Measurements from ENCODE around the gene PITPNC1. TPM values are rescaled to one million over a fixed set of nuclear protein-coding genes. Genes with fewer than 3 reads are reported as not detected.

PITPNC1 gene
- polyA plus RNA-seq, 1 of the 3 experiments (the other 2 are of a cell fraction): 18.4 TPM

- TF ChIP-seq IRF3 (IDR thresholded peaks at IDR 0.05; ENCODE audit: low read depth, low read length): no peak
- no peak for TF ChIP-seq CHD2 (IDR thresholded peaks at IDR 0.05; ENCODE audit: low read length, partially characterized antibody)
- 0 out of 2 replicates have a peak, but pooled peaks have one; percentile 18 for TF ChIP-seq MEF2A (IDR thresholded peaks at IDR 0.05; ENCODE audit: borderline replicate concordance, low read depth)
- no peak for TF ChIP-seq YY1 (IDR thresholded peaks at IDR 0.05; ENCODE audit: low read depth)
- no peak for TF ChIP-seq USF1 (IDR thresholded peaks at IDR 0.05; ENCODE audit: borderline replicate concordance, low read depth)
- no peak for TF ChIP-seq ELF1 (IDR thresholded peaks at IDR 0.05)
- TF ChIP-seq TEAD4 (IDR thresholded peaks at IDR 0.05; ENCODE audit: borderline replicate concordance, insufficient read depth): no peak
- TF ChIP-seq FOXJ3 (CRISPR knock-in tag; IDR thresholded peaks at IDR 0.05): no peak
- no peak for TF ChIP-seq PBX3 (IDR thresholded peaks at IDR 0.05)
- no peak for TF ChIP-seq EZH2phosphoT487 (IDR thresholded peaks at IDR 0.05; ENCODE audit: borderline replicate concordance, low read depth)
- no peak for TF ChIP-seq GATA2 (CRISPR knock-in tag; IDR thresholded peaks at IDR 0.05)
- peak; percentile 14; the same call in 1 of the 2 replicates for TF ChIP-seq RAD21 (IDR thresholded peaks at IDR 0.05; ENCODE audit: low read length)
Observed at GRCh38 chr17:67377488-67378453, 690 bp downstream of the PITPNC1 start (continued).

- ChIA-PET POLR2A (interaction anchor here (0.7 to 3.3 kb wide), 8 partner anchors 91 to 339 kb away, joined by 3 to 17 read pairs (median 5); partner anchors contain the start of gene NOL11), CTCF (interaction anchor here (0.6 to 10.1 kb wide), 103 partner anchors 10 to 1489 kb away, joined by 3 to 284 read pairs (median 5); partner anchors contain the start of genes NOL11 and PSMD12)
- H3K36me3 ChIP-seq (replicated peaks in 1 of 2; ENCODE audit: control insufficient read depth in 1 of 2, insufficient read depth in 2 of 2, low read length in 1 of 2): no peaks in the 10 kb centered on the region
- no peaks in the 10 kb centered on the region for H3K9me2 ChIP-seq
- H3K27ac ChIP-seq (ENCODE audit: low read depth in 2 of 2, low read length in 1 of 2): peak overlapping the region; percentile 97 to 98
- H3K4me1 ChIP-seq (ENCODE audit: control insufficient read depth in 1 of 2, insufficient read depth in 2 of 2, low read depth in 1 of 2, low read length in 1 of 2): peaks cover 16 to 21% of the 10 kb centered on the region in 2 experiments; a peak in 3 of 4 replicates
- peak overlapping the region; percentile 72 for H2AFZ ChIP-seq (ENCODE audit: low read depth)
- H3K79me2 ChIP-seq (ENCODE audit: insufficient read depth): peaks cover 40% of the 10 kb centered on the region
- peak overlapping the region; percentile 97 for H3K4me2 ChIP-seq
- WGBS (ENCODE audit: low lambda C conversion rate): 2% methylated on average over 33 of the region's 72 CpGs
- no peaks in the 10 kb centered on the region for H4K20me1 ChIP-seq (ENCODE audit: insufficient read depth)
- H3K4me3 ChIP-seq (ENCODE audit: low read depth in 2 of 2, low read length in 1 of 2): peak overlapping the region; percentile 74 to 95
- H3K27me3 ChIP-seq (ENCODE audit: insufficient read depth): no peaks in the 10 kb centered on the region
- H3K9me3 ChIP-seq: no peaks in the 10 kb centered on the region
- H3K9ac ChIP-seq: peak overlapping the region; percentile 85
- DNase-seq: peak; percentile 94
- peaks cover 22% of the 10 kb centered on the region for H3F3A ChIP-seq (replicated peaks; ENCODE audit: insufficient read depth)
- TF ChIP-seq NFIC (IDR thresholded peaks at IDR 0.05; ENCODE audit: borderline replicate concordance) (no peak), RCOR1 (IDR thresholded peaks at IDR 0.05; ENCODE audit: low read length) (peak; percentile 55; the same call in 1 of the 2 replicates), TAF1 (IDR thresholded peaks at IDR 0.05; ENCODE audit: borderline replicate concordance, low read depth, low read length) (no peak), NRF1 (IDR thresholded peaks at IDR 0.05; ENCODE audit: low read depth, low read length) (no peak), RFX5 (IDR thresholded peaks at IDR 0.05; ENCODE audit: low read length) (no peak), SIN3A (IDR thresholded peaks at IDR 0.05; ENCODE audit: borderline replicate concordance, low read depth, low read length) (peak; percentile 33; the same call in 1 of the 2 replicates), RAD21 (IDR thresholded peaks at IDR 0.05; ENCODE audit: low read length) (peak; percentile 75), POLR2AphosphoS5 (IDR thresholded peaks at IDR 0.05; ENCODE audit: low read depth, low read length) (peak; percentile 44; the same call in 1 of the 2 replicates), EP300 (IDR thresholded peaks at IDR 0.05; ENCODE audit: borderline replicate concordance in 1 of 2, low read depth in 1 of 2, low read length in 1 of 2) (no peak; a peak in 1 of 4 replicates), REST (IDR thresholded peaks at IDR 0.05; ENCODE audit: low read depth, low read length) (peak; percentile 53; the same call in 1 of the 2 replicates)
Observed at GRCh38 chr17:67378454-67379250, 1.6 kb downstream of the PITPNC1 start.
